Activated CD4-positive, alpha-beta T cell treated with anti-CD3 and anti-CD28 coated beads for 36 hours (primary cell): ENCODE results near the gene MLH1. TPM values are rescaled to one million over a fixed set of nuclear protein-coding genes. Genes with fewer than 3 reads are reported as not detected.

Source experiments
- ATAC-seq: fragments of 200-7000 bp; cut with Tn5 transposase; one replicate; pipeline ENCODE4 v1.10.0; 2021; ENCODE audit warnings: mild to moderate bottlenecking, moderate library complexity
- CTCF ChIA-PET: fragments of 350-600 bp; sonication (Branson Sonifier 250); formaldehyde crosslinking; loops from one replicate; lab custom pipeline; 2021; ENCODE audit warnings: antibody characterized with exemption; lab: Charles Lee
- POLR2A ChIA-PET: fragments of 350-600 bp; sonication (Branson Sonifier 250); formaldehyde crosslinking; loops from one replicate; lab custom pipeline; 2021; ENCODE audit warnings: antibody characterized with exemption, inconsistent platforms; lab: Charles Lee
- DNase-seq: peaks from one replicate; pipeline ENCODE4 v3.0.0-alpha.2; 2020
- H3K27ac Mint-ChIP-seq: one replicate; pipeline ENCODE4 v1.8.0; 2021; ENCODE audit warnings: mixed read lengths
- H3K27me3 Mint-ChIP-seq: one replicate; pipeline ENCODE4 v1.8.0; 2021; ENCODE audit warnings: mixed read lengths
- H3K36me3 Mint-ChIP-seq: one replicate; pipeline ENCODE4 v1.8.0; 2021; ENCODE audit warnings: low read depth, mixed read lengths
- H3K4me1 Mint-ChIP-seq: one replicate; pipeline ENCODE4 v1.8.0; 2021; ENCODE audit warnings: mixed read lengths
- H3K4me3 Mint-ChIP-seq: one replicate; pipeline ENCODE4 v1.8.0; 2021; ENCODE audit warnings: mild to moderate bottlenecking, moderate library complexity, mixed read lengths
- H3K9me3 Mint-ChIP-seq: one replicate; pipeline ENCODE4 v1.8.0; 2021; ENCODE audit warnings: low read depth, mixed read lengths
- intact Hi-C, 2 experiments: fragments of 100-400 bp; cut with DNase I in 1 of 2; cut with micrococcal nuclease in 1 of 2; formaldehyde crosslinking; loops; one replicate each; pipeline versions ENCODE4 v1.14.2 to v1.15.1; 2022 to 2024; cut with DNase I, micrococcal nuclease
- total RNA-seq, 2 experiments: library from RNA; stranded (reverse); gene quantifications; one replicate each; pipeline ENCODE4 v1.2.3, GENCODE V29; 2021

MLH1 gene
- total RNA-seq, 2 experiments from 2014 or later, result 89.0 to 135 TPM

- peak overlapping the region; percentile 19 for H3K27ac Mint-ChIP-seq
- ATAC-seq (no peak), DNase-seq (no peak)
- H3K4me3 Mint-ChIP-seq, result no peak overlapping the region
- intact Hi-C loops, result loop anchor here in 1 of 2 experiments (10.0 kb wide), 1 partner anchor 158 kb away; no protein-coding TSS in a partner anchor
- peaks cover 27% of the 10 kb centered on the region for H3K36me3 Mint-ChIP-seq
- ChIA-PET CTCF (no interaction called here), POLR2A (no interaction called here)
- no peaks in the 10 kb centered on the region for H3K9me3 Mint-ChIP-seq
- no peaks in the 10 kb centered on the region for H3K27me3 Mint-ChIP-seq
- H3K4me1 Mint-ChIP-seq, result peaks cover 14% of the 10 kb centered on the region
Observed at GRCh38 chr3:37056826-37057225, 63.5 kb downstream of the MLH1 start.

GRCh38 chr3:37058117-37058516 lies 64.8 kb downstream of the MLH1 start:
- no peaks in the 10 kb centered on the region for H3K27me3 Mint-ChIP-seq
- no peaks in the 10 kb centered on the region for H3K9me3 Mint-ChIP-seq
- H3K27ac Mint-ChIP-seq, result no peak overlapping the region
- DNase-seq (no peak), ATAC-seq (no peak)
- peaks cover 30% of the 10 kb centered on the region for H3K36me3 Mint-ChIP-seq
- CTCF ChIA-PET, result no interaction called here
- intact Hi-C loops, result loop anchor here in 1 of 2 experiments (10.0 kb wide), 1 partner anchor 157 kb away; no protein-coding TSS in a partner anchor
- no peak overlapping the region for H3K4me3 Mint-ChIP-seq
- H3K4me1 Mint-ChIP-seq, result peaks cover 14% of the 10 kb centered on the region
- POLR2A ChIA-PET, result no interaction called here

- no peaks in the 10 kb centered on the region for H3K27me3 Mint-ChIP-seq
Observed at GRCh38 chr3:37064747-37065146, 71.4 kb downstream of the MLH1 start.

GRCh38 chr3:37067577-37067976 lies 74.3 kb downstream of the MLH1 start:
- Mint-ChIP-seq H3K4me1 (peaks cover 1% of the 10 kb centered on the region), H3K4me3 (no peak overlapping the region), H3K9me3 (no peaks in the 10 kb centered on the region), H3K27me3 (no peaks in the 10 kb centered on the region), H3K27ac (no peak overlapping the region), H3K36me3 (peaks cover 17% of the 10 kb centered on the region)
- no peak for DNase-seq
- CTCF ChIA-PET, result no interaction called here
- POLR2A ChIA-PET, result no interaction called here
- ATAC-seq, result no peak
- intact Hi-C loops, result no loop called here

More at GRCh38 chr3:37064747-37065146, 71.4 kb downstream of the MLH1 start:
- Mint-ChIP-seq H3K9me3 (no peaks in the 10 kb centered on the region), H3K36me3 (peaks cover 26% of the 10 kb centered on the region), H3K4me3 (no peak overlapping the region), H3K4me1 (no peaks in the 10 kb centered on the region), H3K27ac (no peak overlapping the region)
- DNase-seq (no peak), ATAC-seq (no peak)
- CTCF ChIA-PET, result interaction anchor here (0.5 kb wide), 1 partner anchor 902 kb away, joined by 3 read pairs; no protein-coding TSS in a partner anchor
- intact Hi-C loops, result no loop called here
- POLR2A ChIA-PET, result no interaction called here

DNA sequence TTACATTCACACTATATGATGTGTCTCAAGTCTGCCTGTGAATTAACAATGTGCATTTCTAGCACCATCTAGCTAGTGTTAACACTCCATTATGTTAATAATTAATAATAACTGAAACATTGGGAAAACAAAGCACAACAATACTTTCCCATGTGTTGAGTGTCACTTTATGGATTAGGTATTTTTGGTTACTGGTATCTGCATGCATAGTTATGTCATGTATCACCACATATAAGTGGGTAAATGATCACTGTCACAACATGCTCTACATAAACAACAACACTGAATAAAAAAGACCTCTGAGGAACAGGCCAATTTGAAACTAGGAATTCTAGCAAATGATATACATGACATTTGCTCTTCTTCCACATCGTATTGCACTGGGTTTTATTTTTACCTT lies 74.7 kb downstream of the MLH1 start:
- no peak for DNase-seq

GRCh38 chr3:37071921-37072320 lies 78.6 kb downstream of the MLH1 start:
- Mint-ChIP-seq H3K9me3 (no peaks in the 10 kb centered on the region), H3K27me3 (no peaks in the 10 kb centered on the region), H3K27ac (no peak overlapping the region), H3K4me3 (no peak overlapping the region), H3K4me1 (peaks cover 15% of the 10 kb centered on the region), H3K36me3 (peaks cover 26% of the 10 kb centered on the region)
- ATAC-seq (no peak), DNase-seq (no peak)
- intact Hi-C loops, result no loop called here
- ChIA-PET CTCF (interaction anchor here (1.0 kb wide), 1 partner anchor 35 kb away, joined by 3 read pairs; no protein-coding TSS in a partner anchor), POLR2A (no interaction called here)

More for the DNA sequence above, 74.7 kb downstream of the MLH1 start:
- Mint-ChIP-seq H3K27ac (no peak overlapping the region), H3K4me3 (no peak overlapping the region), H3K27me3 (no peaks in the 10 kb centered on the region), H3K36me3 (peaks cover 17% of the 10 kb centered on the region), H3K9me3 (no peaks in the 10 kb centered on the region), H3K4me1 (peaks cover 6% of the 10 kb centered on the region)
- no peak for ATAC-seq
- ChIA-PET CTCF (interaction anchor here (0.9 kb wide), 1 partner anchor 20 kb away, joined by 3 read pairs; no protein-coding TSS in a partner anchor), POLR2A (no interaction called here)
- intact Hi-C loops, result no loop called here

- DNase-seq (peak; percentile 11), ATAC-seq (no peak)
- CTCF ChIA-PET, result interaction anchor here (1.0 kb wide), 1 partner anchor 34 kb away, joined by 3 read pairs; no protein-coding TSS in a partner anchor
- no peak overlapping the region for H3K4me3 Mint-ChIP-seq
- H3K9me3 Mint-ChIP-seq, result no peaks in the 10 kb centered on the region
- POLR2A ChIA-PET, result no interaction called here
- intact Hi-C loops, result no loop called here
- H3K27ac Mint-ChIP-seq, result no peak overlapping the region
- H3K4me1 Mint-ChIP-seq, result peaks cover 15% of the 10 kb centered on the region
- no peaks in the 10 kb centered on the region for H3K27me3 Mint-ChIP-seq
- H3K36me3 Mint-ChIP-seq, result peaks cover 28% of the 10 kb centered on the region
Observed at GRCh38 chr3:37072892-37073291, 79.6 kb downstream of the MLH1 start.

- intact Hi-C loops, result no loop called here
- ChIA-PET POLR2A (no interaction called here), CTCF (no interaction called here)
- peaks cover 26% of the 10 kb centered on the region for H3K36me3 Mint-ChIP-seq
- H3K4me1 Mint-ChIP-seq, result peaks cover 15% of the 10 kb centered on the region
- H3K27me3 Mint-ChIP-seq, result no peaks in the 10 kb centered on the region
- H3K27ac Mint-ChIP-seq, result no peak overlapping the region
- ATAC-seq, result no peak
- no peak for DNase-seq
- H3K4me3 Mint-ChIP-seq, result no peak overlapping the region
- no peaks in the 10 kb centered on the region for H3K9me3 Mint-ChIP-seq
Observed at GRCh38 chr3:37074178-37074577, 80.9 kb downstream of the MLH1 start.

- ATAC-seq (no peak), DNase-seq (no peak)
- Mint-ChIP-seq H3K27me3 (no peaks in the 10 kb centered on the region), H3K4me1 (peaks cover 15% of the 10 kb centered on the region), H3K36me3 (peaks cover 27% of the 10 kb centered on the region), H3K27ac (no peak overlapping the region), H3K9me3 (no peaks in the 10 kb centered on the region), H3K4me3 (no peak overlapping the region)
- CTCF ChIA-PET, result no interaction called here
- POLR2A ChIA-PET, result no interaction called here
- intact Hi-C loops, result no loop called here
Observed at GRCh38 chr3:37075955-37076354, 82.6 kb downstream of the MLH1 start.

DNA sequence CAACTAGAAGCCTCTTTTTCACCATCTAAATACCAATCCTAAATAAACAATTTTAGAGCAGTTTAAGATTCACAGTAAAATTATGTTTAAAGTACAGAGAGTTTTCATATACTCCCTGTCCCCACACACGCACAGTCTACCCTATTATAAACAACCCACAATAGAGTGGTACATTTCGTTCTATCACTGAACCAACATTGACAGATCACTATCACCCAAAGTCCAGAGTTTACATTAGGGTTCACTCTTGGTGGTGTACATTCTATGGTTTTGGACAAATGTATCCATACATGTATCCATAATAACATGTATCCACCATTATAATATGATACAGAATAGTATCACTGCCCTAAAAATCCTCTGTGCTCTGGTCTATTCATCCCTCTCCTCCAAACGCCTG lies 89.0 kb downstream of the MLH1 start:
- no peaks in the 10 kb centered on the region for H3K4me1 Mint-ChIP-seq
- H3K9me3 Mint-ChIP-seq, result no peaks in the 10 kb centered on the region
- no peaks in the 10 kb centered on the region for H3K27me3 Mint-ChIP-seq
- ChIA-PET POLR2A (no interaction called here), CTCF (no interaction called here)
- peaks cover 12% of the 10 kb centered on the region for H3K36me3 Mint-ChIP-seq
- intact Hi-C loops, result no loop called here
- ATAC-seq (no peak), DNase-seq (no peak)
- no peak overlapping the region for H3K27ac Mint-ChIP-seq
- H3K4me3 Mint-ChIP-seq, result no peak overlapping the region

GRCh38 chr3:37086918-37087317 lies 93.6 kb downstream of the MLH1 start:
- no peaks in the 10 kb centered on the region for H3K9me3 Mint-ChIP-seq
- intact Hi-C loops, result no loop called here
- DNase-seq, result no peak
- H3K27me3 Mint-ChIP-seq, result no peaks in the 10 kb centered on the region
- peaks cover 18% of the 10 kb centered on the region for H3K36me3 Mint-ChIP-seq
- CTCF ChIA-PET, result no interaction called here
- POLR2A ChIA-PET, result no interaction called here
- H3K4me3 Mint-ChIP-seq, result no peak overlapping the region
- H3K4me1 Mint-ChIP-seq, result no peaks in the 10 kb centered on the region
- no peak overlapping the region for H3K27ac Mint-ChIP-seq
- ATAC-seq, result no peak

DNA sequence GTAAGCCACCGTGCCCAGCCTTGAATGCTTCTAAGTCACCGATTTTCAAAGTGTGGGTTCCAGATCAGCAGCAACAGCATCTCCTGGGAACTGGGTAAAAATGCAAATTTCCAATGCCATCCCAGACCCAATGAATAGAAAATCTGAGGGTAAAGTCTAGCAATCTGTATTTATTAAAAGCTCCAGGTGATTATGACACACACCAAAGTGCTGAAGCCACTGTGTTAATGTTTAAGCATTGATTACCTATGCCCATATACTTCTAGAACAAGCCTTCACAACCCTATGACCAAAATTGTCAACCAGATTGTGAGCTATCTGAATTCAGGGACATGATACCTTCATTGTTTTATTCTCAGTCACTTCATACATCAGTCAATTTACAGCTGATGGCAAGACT lies 94.6 kb downstream of the MLH1 start:
- DNase-seq, result no peak
- Mint-ChIP-seq H3K9me3 (no peaks in the 10 kb centered on the region), H3K4me3 (no peak overlapping the region), H3K27me3 (no peaks in the 10 kb centered on the region), H3K36me3 (peaks cover 18% of the 10 kb centered on the region), H3K27ac (no peak overlapping the region), H3K4me1 (no peaks in the 10 kb centered on the region)
- CTCF ChIA-PET, result interaction anchor here (0.7 kb wide), 1 partner anchor 19 kb away, joined by 3 read pairs; no protein-coding TSS in a partner anchor
- intact Hi-C loops, result no loop called here
- POLR2A ChIA-PET, result interaction anchor here (0.6 kb wide), 1 partner anchor 23 kb away, joined by 3 read pairs; no protein-coding TSS in a partner anchor
- no peak for ATAC-seq
